Measurements from ENCODE around the gene RAC2.
"Not testable (repeated sequence)": the region's sequence is repeated elsewhere in the genome, so short reads cannot be mapped to it uniquely, and the experiment has no call there.

RAC2 gene

GRCh38 chr22:37233371-37233750 is 10.7 kb downstream of the RAC2 start:
- not testable (repeated sequence) for DNase-seq

DNA sequence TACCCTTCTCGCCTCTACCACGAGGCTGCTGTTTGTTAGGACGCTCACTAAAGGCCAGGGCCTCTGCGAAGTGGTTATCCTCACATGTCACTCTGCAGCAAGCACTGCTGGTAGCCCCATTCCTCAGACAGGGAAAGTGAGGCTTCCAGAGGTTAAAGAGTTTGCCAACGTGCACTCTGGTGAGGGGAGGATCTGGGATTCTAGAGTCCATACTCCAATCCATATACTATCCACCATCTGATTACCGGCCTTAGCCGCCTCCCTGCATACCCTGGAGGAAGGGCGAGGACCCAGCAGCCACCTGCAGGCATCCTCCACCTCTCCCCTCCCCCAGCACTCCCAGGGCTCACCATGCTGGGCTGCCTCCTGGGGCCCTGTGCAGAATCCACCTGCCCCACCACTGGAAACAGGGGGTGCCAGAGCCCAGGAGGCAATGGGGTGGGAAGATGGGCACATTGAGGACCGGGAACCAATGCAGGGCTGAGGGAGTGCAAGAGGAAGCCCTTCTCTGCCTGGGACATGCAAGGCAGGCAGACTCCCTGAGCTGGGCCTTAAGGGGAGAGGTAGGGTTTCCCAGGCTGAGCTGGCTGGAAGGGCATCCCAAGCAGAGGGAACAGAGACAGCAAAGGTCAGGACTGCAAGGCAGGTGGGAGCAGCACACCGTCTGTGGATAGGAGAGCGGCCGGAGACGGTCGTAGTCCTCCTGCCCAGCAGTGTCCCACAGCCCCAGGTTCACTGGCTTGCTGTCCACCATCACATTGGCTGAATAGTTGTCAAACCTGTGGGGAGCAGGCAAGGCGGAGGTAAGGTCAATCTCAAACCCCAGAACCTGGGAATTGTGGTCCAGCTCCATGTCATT is 11.7 kb downstream of the RAC2 start:
- DNase-seq = no peak

- DNase-seq = no peak
Measured at GRCh38 chr22:37231406-37232139, 12.5 kb downstream of the RAC2 start.

DNA sequence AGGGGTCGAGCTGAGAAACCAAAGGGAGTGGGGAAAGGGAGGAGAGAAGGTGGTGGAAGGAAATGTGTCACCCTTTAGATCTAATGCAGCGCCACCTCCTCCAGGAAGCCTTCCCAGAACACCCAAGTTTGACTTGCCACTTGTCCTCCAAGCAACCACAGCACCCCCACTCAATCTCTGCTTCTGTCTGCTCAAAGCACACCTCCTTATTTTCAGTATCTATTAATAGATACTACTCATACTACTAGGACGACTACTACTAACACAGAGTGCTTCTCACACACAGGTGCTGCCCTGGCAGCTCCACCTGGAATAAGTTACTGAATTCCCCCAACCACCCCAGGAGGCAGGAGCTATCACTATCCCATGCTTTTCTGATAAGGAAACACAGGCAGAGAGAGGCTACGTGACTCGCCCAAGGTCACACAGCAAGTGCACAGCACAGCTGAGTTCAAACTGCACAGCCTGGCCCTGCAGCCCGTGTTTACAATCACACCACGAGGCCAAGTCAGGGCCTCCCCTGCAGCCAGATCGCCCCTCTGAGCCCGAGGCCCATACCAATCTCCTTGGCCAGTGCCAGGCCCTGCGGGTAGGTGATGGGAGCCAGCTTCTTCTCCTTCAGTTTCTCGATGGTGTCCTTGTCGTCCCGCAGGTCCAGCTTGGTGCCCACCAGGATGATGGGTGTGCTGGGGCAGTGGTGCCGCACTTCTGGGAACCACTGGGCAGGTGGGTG is 13.2 kb downstream of the RAC2 start:
- no peak for DNase-seq

GRCh38 chr22:37229805-37230672 is 14.0 kb downstream of the RAC2 start:
- peak; percentile 91 for DNase-seq

DNA sequence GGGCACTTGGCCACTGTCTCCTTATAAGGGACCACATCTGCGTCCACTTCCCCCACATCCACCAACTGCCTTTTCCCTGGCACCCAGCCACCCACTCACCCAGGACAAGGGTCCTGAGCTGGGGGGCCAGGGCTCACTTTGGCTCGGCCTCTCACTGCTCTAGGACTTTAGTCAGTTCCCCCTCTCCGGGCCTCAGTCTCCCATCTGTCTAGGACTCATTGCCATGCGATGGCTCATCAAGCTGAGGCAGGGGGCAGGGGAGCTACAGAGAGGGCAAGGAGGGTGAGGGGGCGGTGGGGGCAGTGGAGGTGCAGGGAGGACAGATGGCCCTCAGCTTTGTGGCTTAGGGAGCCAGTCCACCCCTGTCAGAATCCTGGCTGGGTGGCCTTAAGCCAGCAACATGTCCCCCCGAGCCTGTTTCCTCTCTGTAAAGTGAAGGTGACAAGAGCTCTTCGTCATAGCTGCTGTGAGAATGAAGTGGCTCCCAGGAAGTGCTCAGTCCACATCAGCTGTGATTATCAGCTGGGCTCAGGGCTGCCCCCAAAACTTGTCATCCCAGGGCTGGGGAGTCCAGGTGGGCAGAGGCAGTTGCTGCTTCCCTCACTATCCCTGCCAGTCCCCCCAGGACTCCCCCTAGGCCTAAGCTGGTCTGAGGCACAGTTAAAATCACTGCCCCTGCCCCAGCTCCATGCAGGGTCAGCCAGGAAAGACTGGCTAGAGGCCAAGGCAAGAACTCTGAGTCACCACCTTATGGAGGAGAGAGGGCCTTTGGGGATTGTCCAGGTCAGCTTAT is 14.9 kb downstream of the RAC2 start:
- DNase-seq = peak; percentile 39

DNA sequence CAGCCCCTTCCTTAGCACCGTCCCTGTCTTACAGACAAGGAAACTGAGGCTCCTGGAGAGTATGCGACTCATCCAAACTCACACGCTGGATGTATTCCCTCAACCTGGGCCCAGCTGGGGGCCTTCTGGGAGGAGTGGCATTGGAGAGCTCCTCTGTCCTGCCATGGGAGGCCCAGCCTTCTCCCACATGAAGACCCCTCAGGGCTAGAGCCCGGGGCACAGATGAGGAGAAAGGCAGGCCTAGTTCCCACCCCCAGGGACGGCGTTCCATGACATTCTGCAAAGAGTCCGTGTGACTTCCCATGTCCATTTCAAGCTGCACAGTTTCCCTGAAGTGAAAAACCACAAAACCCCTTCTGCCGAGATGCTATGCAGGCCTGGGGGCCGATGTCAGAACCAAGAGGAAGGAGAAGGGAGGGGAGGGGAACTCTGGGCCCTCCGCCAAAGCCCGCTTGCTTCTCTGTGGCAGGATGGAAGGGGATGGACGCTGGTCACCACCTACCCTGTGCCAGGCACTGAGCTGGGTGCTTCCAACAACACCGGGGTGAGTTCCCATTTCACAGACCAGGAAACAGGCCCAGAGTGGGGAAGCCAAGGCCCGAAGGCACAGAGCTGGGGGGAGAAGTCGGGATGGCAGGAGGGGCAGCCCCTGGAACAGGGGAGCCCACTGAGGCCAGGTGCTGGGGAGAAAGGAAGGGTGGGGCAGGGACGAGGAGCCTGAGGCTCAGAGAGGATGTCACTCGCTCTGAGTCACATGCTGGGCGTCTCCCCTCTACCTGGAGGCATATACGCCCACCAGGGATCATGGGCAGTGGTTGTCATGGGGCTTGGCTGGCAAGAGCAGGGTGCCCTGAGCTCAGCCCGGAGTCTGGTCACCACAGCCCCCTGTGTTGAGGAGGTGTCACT is 15.7 kb downstream of the RAC2 start:
- DNase-seq = no peak

DNA sequence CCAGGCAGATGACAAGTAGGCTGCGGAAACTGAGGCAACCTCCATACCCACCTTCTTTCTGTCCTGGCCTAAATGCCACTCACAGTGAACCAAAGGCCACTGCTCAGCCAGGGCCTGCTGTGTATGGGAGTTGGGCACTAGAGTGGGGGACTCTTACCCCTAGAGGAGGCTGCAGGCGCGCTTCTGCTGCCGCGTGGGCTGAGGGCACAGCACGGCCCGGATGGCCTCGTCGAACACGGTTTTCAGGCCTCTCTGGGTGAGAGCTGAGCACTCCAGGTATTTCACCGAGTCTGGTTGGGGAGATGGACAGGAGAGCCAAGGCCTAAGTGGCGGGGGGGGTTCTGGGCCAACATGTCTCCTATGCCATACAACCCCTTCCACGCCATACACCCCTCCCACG is 17.6 kb downstream of the RAC2 start:
- no peak for DNase-seq

GRCh38 chr22:37226087-37226486 is 18.0 kb downstream of the RAC2 start:
- no peak for DNase-seq

DNA sequence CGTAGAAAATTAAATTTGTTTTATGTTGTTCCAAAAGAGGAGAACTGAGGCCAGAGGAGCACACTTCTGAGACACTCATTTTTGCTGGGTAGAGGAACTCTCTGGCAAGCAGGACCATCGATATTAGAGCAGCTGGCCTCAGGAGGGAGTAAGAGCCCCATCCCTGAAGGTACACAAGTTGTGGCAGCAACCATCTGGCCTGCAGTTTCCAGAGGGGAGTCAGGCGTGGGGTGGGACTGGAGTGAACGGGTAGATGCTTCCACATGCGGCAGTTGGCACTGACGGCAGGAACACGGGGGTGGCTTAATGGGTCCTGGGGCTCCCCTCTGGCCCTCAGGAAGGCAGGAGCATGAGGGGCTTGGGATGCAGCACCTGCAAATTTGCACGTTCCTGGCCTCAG is 18.6 kb downstream of the RAC2 start:
- DNase-seq = no peak

- no peak for DNase-seq
Measured at GRCh38 chr22:37224757-37225420, 19.2 kb downstream of the RAC2 start.

GRCh38 chr22:37223965-37224551 is 20.0 kb downstream of the RAC2 start:
- DNase-seq = peak; percentile 58

DNA sequence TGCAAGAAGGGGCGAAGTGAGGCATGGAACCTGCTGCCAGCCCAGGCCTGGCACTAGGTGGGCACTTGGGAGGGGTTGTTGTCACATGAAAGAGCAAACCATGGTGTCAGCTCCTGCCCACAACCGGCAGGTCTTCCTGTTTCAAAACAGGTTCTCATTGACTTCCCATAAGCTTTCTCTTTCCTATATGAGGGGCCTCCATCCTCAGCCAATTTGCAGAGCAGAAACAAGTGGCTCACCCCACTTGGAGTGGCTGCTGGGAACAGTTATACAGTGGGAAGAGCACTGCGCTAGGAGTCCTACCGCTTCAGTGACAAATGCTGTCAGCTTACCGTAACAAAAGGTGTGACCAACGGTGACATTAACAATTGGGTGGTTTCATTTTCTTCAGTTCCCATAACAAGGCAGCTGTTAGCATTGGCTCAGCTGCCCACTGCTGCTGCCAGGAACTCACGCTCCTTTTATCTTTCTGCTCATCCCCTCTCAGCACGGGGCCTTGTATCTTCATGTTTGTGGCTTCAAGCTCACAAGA is 21.6 kb downstream of the RAC2 start:
- peak; percentile 61 for DNase-seq

- no peak for DNase-seq
Measured at GRCh38 chr22:37221424-37222333, 22.4 kb downstream of the RAC2 start.

- DNase-seq = peak; percentile 80
Measured at GRCh38 chr22:37220543-37220981, 23.5 kb downstream of the RAC2 start.

DNA sequence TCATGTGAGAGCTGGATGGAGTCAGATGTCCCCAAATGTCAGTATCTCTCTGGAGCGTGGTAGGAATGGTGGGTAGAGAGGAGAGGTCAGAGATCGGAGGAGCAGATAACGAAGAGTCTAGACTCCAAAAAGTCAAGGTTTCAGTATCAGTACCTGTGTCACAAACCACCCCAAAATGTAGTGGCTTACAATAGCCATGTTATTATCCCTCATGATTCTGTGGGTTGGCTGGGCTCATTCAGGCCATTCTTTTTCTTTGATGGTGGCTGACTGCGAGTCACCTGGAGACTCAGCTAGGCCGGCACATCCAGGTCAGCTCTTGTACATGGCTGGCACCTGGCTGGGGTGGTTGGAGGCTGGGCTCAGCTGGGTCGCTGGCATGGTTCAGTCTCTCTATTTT is 24.5 kb downstream of the RAC2 start:
- DNase-seq = no peak

- DNase-seq = no peak
Measured at GRCh38 chr22:37218771-37219411, 25.2 kb downstream of the RAC2 start.

DNA sequence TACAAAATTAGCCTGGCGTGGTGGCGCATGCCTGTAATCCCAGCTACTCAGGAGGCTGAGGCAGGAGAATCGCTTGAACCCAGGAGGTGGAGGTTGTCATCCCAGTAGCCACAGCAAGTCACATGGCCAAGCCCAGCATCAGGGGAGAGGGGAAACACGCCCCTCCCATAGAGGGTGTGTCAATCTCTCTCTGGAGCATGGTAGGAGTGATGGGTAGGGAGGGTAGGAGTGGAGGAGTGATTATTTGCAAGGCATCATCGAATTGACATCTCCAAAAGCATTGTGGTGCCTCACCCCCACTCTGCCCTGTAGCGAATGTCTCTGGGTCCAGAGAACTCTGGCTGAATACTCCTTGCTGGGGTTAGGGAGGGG is 25.7 kb downstream of the RAC2 start:
- DNase-seq = no peak

Data from inflammatory macrophage treated with lipopolysaccharide for 4 hours (primary cell).